Caco-2 (cell line): ENCODE data around the gene STX1A. TPM values are rescaled to one million over a fixed set of nuclear protein-coding genes. Genes with fewer than 3 reads are reported as not detected.

Experiments used
- BruUV-seq: library from RNA; stranded (reverse); fragments of 400-500 nt; replicated peaks from 2 replicates; lab custom pipeline; 2021; lab: Mats Ljungman, UMichigan
- CTCF ChIA-PET: fragments of 300-600 bp; sonication (Branson Sonifier 250); formaldehyde crosslinking; loops from one replicate; lab custom pipeline; 2022; ENCODE audit warnings: antibody characterized with exemption; lab: Charles Lee
- POLR2A ChIA-PET: fragments of 300-600 bp; sonication (Branson Sonifier 250); formaldehyde crosslinking; loops from one replicate; lab custom pipeline; 2022; ENCODE audit warnings: antibody characterized with exemption; lab: Charles Lee
- DNase-seq, 2 experiments: peaks; one replicate each; pipeline versions ENCODE4 v3.0.0 to v3.0.0-alpha.2; 2020 to 2022
- H3K27me3 ChIP-seq: replicated peaks from 2 replicates; pipeline ENCODE4 v1.6.0; 2011; ENCODE audit warnings: low read length; ENCODE audit not compliant: control insufficient read depth, insufficient read depth
- H3K36me3 ChIP-seq: 2 replicates; pipeline ENCODE4 v1.5.1; 2011; ENCODE audit warnings: low read length; ENCODE audit not compliant: control insufficient read depth, insufficient read depth
- H3K4me1 ChIP-seq: fragments of 250-450 bp; sonication (Bioruptor Pico); 2 replicates; pipeline ENCODE4 v1.5.1; 2020; ENCODE audit warnings: mild to moderate bottlenecking
- H3K4me3 ChIP-seq: 2 replicates; pipeline ENCODE4 v1.5.1; 2011; ENCODE audit warnings: low read depth, mild to moderate bottlenecking, control low read depth, low read length
- H3K9me3 ChIP-seq: fragments of 250-450 bp; sonication (Bioruptor Pico); 2 replicates; pipeline ENCODE4 v1.5.1; 2020; ENCODE audit warnings: mild to moderate bottlenecking, moderate library complexity
- H3K27ac Mint-ChIP-seq: one replicate; pipeline ENCODE4 v1.8.0; 2022; ENCODE audit warnings: mixed read lengths; ENCODE audit not compliant: unreplicated experiment
- H3K27me3 Mint-ChIP-seq: one replicate; pipeline ENCODE4 v1.8.0; 2022; ENCODE audit warnings: mixed read lengths; ENCODE audit not compliant: insufficient read depth, unreplicated experiment
- H3K36me3 Mint-ChIP-seq: one replicate; pipeline ENCODE4 v1.8.0; 2022; ENCODE audit warnings: mild to moderate bottlenecking, mixed read lengths; ENCODE audit not compliant: insufficient read depth, unreplicated experiment
- H3K4me1 Mint-ChIP-seq: one replicate; pipeline ENCODE4 v1.8.0; 2022; ENCODE audit warnings: low read depth, mixed read lengths; ENCODE audit not compliant: unreplicated experiment
- H3K4me3 Mint-ChIP-seq: one replicate; pipeline ENCODE4 v1.8.0; 2022; ENCODE audit warnings: mild to moderate bottlenecking, moderate library complexity, mixed read lengths; ENCODE audit not compliant: unreplicated experiment
- H3K9me3 Mint-ChIP-seq: one replicate; pipeline ENCODE4 v1.8.0; 2022; ENCODE audit warnings: mixed read lengths; ENCODE audit not compliant: unreplicated experiment
- CTCF ChIP-seq, 2 experiments: fragments of 200-600 bp in 1 of 2; IDR thresholded peaks; 1 replicate in 1 of 2; 2 replicates in 1 of 2; pipeline versions ENCODE4 v1.5.1 to v1.8.0; 2011 to 2022; ENCODE audit warnings: antibody characterized with exemption in 1 of 2, control low read depth in 1 of 2, inconsistent platforms in 1 of 2, low read depth in 1 of 2, low read length in 1 of 2, mild to moderate bottlenecking in 1 of 2, moderate library complexity in 1 of 2; ENCODE audit not compliant: insufficient read depth in 1 of 2, severe bottlenecking in 1 of 2, unreplicated experiment in 1 of 2
- intact Hi-C: fragments of 100-400 bp; cut with micrococcal nuclease; formaldehyde crosslinking; loops from one replicate; pipeline ENCODE4 v1.10.0; 2022; ENCODE audit not compliant: unreplicated experiment
- total RNA-seq: library from RNA; stranded (reverse); gene quantifications from 2 replicates; pipeline ENCODE4 v1.2.3, GENCODE V29; 2022

The STX1A gene
- total RNA-seq, 1 experiment from 2014 or later, result 28.6 TPM

- TF ChIP-seq CTCF (IDR thresholded peaks at IDR 0.05; ENCODE audit: insufficient read depth in 1 of 2, low read depth in 1 of 2, low read length in 1 of 2, severe bottlenecking in 1 of 2, unreplicated experiment in 1 of 2), result no peak
- Histone ChIP-seq H3K9me3 (no peaks in the 10 kb centered on the region), H3K4me3 (no peak overlapping the region), H3K27me3 (no peaks in the 10 kb centered on the region), H3K36me3 (peaks cover 3% of the 10 kb centered on the region; the same call in 1 of the 2 replicates), H3K4me1 (peaks cover 12% of the 10 kb centered on the region)
- Mint-ChIP-seq H3K36me3 (peaks cover 76% of the 10 kb centered on the region), H3K9me3 (no peaks in the 10 kb centered on the region), H3K27ac (no peak overlapping the region), H3K4me1 (no peaks in the 10 kb centered on the region), H3K4me3 (no peak overlapping the region), H3K27me3 (no peaks in the 10 kb centered on the region)
- ChIA-PET CTCF (interaction anchor here (0.6 to 2.6 kb wide), 5 partner anchors 15 to 94 kb away, joined by 3 to 13 read pairs (median 8); no protein-coding TSS in a partner anchor), POLR2A (interaction anchor here (0.5 kb wide), 1 partner anchor 42 kb away, joined by 5 read pairs; no protein-coding TSS in a partner anchor)
- no peak for DNase-seq
- intact Hi-C loops, result loop anchor here (1.0 kb wide), 2 partner anchors 15 to 25 kb away; no protein-coding TSS in a partner anchor
- no TSS peak for BruUV-seq
Observed at GRCh38 chr7:73700581-73701134, 18.8 kb downstream of the STX1A start.

- CTCF ChIA-PET, result interaction anchor here (0.6 to 2.5 kb wide), 3 partner anchors 29 to 580 kb away, joined by 3 to 8 read pairs (median 4); no protein-coding TSS in a partner anchor
- H3K36me3 ChIP-seq, result peaks cover 3% of the 10 kb centered on the region; the same call in 1 of the 2 replicates
Observed at GRCh38 chr7:73700069-73700423, 19.4 kb downstream of the STX1A start.

More at GRCh38 chr7:73700069-73700423, 19.4 kb downstream of the STX1A start:
- H3K27ac Mint-ChIP-seq, result no peak overlapping the region
- intact Hi-C loops, result no loop called here
- BruUV-seq, result no TSS peak
- H3K36me3 Mint-ChIP-seq, result peaks cover 70% of the 10 kb centered on the region
- H3K4me1 Mint-ChIP-seq, result no peaks in the 10 kb centered on the region
- POLR2A ChIA-PET, result no interaction called here
- DNase-seq, result no peak
- no peak for TF ChIP-seq CTCF (IDR thresholded peaks at IDR 0.05; ENCODE audit: insufficient read depth in 1 of 2, low read depth in 1 of 2, low read length in 1 of 2, severe bottlenecking in 1 of 2, unreplicated experiment in 1 of 2)
- no peaks in the 10 kb centered on the region for H3K9me3 Mint-ChIP-seq
- no peak overlapping the region for H3K4me3 Mint-ChIP-seq
- Histone ChIP-seq H3K4me3 (no peak overlapping the region), H3K9me3 (no peaks in the 10 kb centered on the region), H3K4me1 (peaks cover 12% of the 10 kb centered on the region), H3K27me3 (no peaks in the 10 kb centered on the region)
- H3K27me3 Mint-ChIP-seq, result no peaks in the 10 kb centered on the region
